Measurements from ENCODE around the gene ASPDH.
"Not testable (repeated sequence)": the region's sequence is repeated elsewhere in the genome, so short reads cannot be mapped to it uniquely, and the experiment has no call there.

Gene ASPDH

GRCh38 chr19:50547385-50548190 is 33.9 kb upstream of the ASPDH start:
- DNase-seq (ENCODE audit: low read depth in 2 of 2) = no peak

GRCh38 chr19:50546527-50547221 is 33.0 kb upstream of the ASPDH start:
- DNase-seq (ENCODE audit: low read depth in 2 of 2) = no peak

- no peak for DNase-seq (ENCODE audit: low read depth in 2 of 2)
Observed at GRCh38 chr19:50542943-50543342, 29.2 kb upstream of the ASPDH start.

GRCh38 chr19:50537769-50538230 is 24.1 kb upstream of the ASPDH start:
- DNase-seq (ENCODE audit: low read depth in 2 of 2) = peak; percentile 49 to 55

GRCh38 chr19:50537306-50537685 is 23.6 kb upstream of the ASPDH start:
- DNase-seq (ENCODE audit: low read depth in 2 of 2) = no peak

GRCh38 chr19:50536662-50537305 is 23.1 kb upstream of the ASPDH start:
- DNase-seq (ENCODE audit: low read depth in 2 of 2) = no peak

- DNase-seq (ENCODE audit: low read depth in 2 of 2) = no peak
Observed at GRCh38 chr19:50535672-50536187, 22.0 kb upstream of the ASPDH start.

- no peak for DNase-seq (ENCODE audit: low read depth in 2 of 2)
Observed at GRCh38 chr19:50534478-50534877, 20.8 kb upstream of the ASPDH start.

- no peak for DNase-seq (ENCODE audit: low read depth in 2 of 2)
Observed at GRCh38 chr19:50532952-50533351, 19.2 kb upstream of the ASPDH start.

- DNase-seq (ENCODE audit: low read depth in 2 of 2) = no peak
Observed at GRCh38 chr19:50531171-50531612, 17.5 kb upstream of the ASPDH start.

GRCh38 chr19:50528052-50528451 is 14.3 kb upstream of the ASPDH start:
- DNase-seq (ENCODE audit: low read depth in 2 of 2) = not testable (repeated sequence)

- DNase-seq (ENCODE audit: low read depth in 2 of 2) = no peak
Observed at GRCh38 chr19:50522881-50523280, 9.2 kb upstream of the ASPDH start.

- no peak for DNase-seq (ENCODE audit: low read depth in 2 of 2)
Observed at GRCh38 chr19:50520822-50521465, 7.2 kb upstream of the ASPDH start.

- DNase-seq (ENCODE audit: low read depth in 2 of 2) = no peak
Observed at GRCh38 chr19:50519006-50519575, 5.4 kb upstream of the ASPDH start.

GRCh38 chr19:50518091-50519005 is 4.6 kb upstream of the ASPDH start:
- DNase-seq (ENCODE audit: low read depth in 2 of 2) = no peak

- DNase-seq (ENCODE audit: low read depth in 2 of 2) = no peak
Observed at GRCh38 chr19:50517704-50518075, 4.0 kb upstream of the ASPDH start.

GRCh38 chr19:50516964-50517703 is 3.4 kb upstream of the ASPDH start:
- no peak for DNase-seq (ENCODE audit: low read depth in 2 of 2)

- DNase-seq (ENCODE audit: low read depth in 2 of 2) = no peak
Observed at GRCh38 chr19:50516456-50516855, 2.7 kb upstream of the ASPDH start.

GRCh38 chr19:50515168-50515561 is 1.5 kb upstream of the ASPDH start:
- no peak for DNase-seq (ENCODE audit: low read depth in 2 of 2)
